ENCODE results near the gene ASPSCR1.

GRCh38 chr17:82058230-82058854 lies 80.9 kb downstream of the ASPSCR1 start:
- TF ChIP-seq CTCF (IDR thresholded peaks at IDR 0.05) (no peak), POLR2A (IDR thresholded peaks at IDR 0.05) (no peak), EP300 (IDR thresholded peaks at IDR 0.05) (no peak), POLR2AphosphoS5 (IDR thresholded peaks at IDR 0.05) (no peak)

All from upper lobe of left lung (tissue), 4 donors.